Measurements from ENCODE around the gene ABCB10.

DNA sequence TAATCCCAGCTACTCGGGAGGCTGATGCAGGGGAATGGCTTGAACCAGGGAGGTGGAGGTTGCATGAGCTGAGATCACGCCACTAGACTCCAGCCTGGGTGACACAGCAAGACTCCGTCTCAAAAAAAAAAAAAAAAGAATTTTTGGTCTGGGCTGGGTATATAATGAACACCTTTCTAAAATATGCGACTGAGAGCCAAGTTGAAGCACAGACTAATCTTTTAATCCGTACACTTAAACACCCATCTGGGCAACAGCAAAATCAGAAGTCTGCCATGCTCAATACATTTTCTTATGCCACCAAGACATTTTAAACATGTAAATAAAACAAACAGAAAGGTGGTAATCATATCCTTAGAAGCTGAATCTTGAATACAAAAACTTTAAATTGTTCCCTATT lies 31.6 kb upstream of the ABCB10 start:
- no peak for TF ChIP-seq EZH2phosphoT487 (IDR thresholded peaks at IDR 0.05; ENCODE audit: insufficient read depth, low read depth)
- no peak for TF ChIP-seq EZH2 (IDR thresholded peaks at IDR 0.05; ENCODE audit: insufficient read depth, poor library complexity, severe bottlenecking)
